ENCODE results near the gene ZNF621.

Gene ZNF621

DNA sequence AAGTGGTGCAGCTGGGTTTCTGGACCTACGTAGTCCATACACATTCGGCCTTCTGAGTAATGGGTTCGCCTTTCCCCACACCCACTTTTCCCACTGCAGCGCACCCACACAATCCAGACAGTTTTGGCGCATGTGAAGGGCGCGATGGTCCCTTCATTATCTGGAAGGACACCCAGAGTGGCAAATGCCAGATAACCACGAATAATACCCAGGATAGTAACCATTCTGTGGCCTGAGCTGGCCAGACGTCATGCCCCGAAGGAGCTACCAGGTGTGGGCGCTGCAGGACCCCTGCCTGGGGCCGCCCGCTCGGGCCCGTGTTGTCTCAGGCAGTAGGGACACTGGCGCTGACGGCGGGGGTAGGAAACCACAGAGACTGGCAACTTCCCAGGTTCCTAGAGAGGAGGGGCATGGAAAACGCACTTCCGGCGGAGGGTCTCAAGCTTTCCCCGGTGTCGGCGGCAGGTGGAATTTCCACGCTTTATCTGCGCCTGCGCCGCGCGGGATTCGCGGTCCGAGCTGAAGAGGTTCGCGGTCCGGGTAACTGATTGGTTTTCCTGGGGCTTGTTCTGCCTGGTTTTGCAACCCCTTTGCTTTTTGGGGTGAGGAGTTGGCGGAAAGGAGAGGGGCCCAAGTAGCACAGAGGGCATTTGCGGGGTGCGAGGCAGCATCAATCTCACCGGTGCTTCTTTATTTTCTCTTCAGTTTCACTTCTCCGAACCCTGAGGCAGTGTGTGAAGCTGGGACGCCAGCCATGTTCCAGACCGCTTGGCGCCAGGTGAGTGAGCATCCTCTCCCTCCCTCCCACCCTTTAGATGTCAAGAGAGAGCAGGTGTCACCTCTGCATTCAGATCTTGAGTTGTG is 18.9 kb upstream of the ZNF621 start, which contains the start of gene ZNF620 (continued):
- TF ChIP-seq, protein P1, sequence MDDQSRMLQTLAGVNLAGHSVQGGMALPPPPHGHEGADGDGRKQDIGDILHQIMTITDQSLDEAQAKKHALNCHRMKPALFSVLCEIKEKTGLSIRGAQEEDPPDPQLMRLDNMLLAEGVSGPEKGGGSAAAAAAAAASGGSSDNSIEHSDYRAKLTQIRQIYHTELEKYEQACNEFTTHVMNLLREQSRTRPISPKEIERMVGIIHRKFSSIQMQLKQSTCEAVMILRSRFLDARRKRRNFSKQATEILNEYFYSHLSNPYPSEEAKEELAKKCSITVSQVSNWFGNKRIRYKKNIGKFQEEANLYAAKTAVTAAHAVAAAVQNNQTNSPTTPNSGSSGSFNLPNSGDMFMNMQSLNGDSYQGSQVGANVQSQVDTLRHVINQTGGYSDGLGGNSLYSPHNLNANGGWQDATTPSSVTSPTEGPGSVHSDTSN (CRISPR knock-in tag; IDR thresholded peaks at IDR 0.05), result no peak
- TF ChIP-seq ZFP41 (tag by site-specific recombination; IDR thresholded peaks at IDR 0.05; ENCODE audit: borderline replicate concordance) (no peak), GLIS2 (tag by site-specific recombination; IDR thresholded peaks at IDR 0.05) (peak; percentile 28; the same call in 1 of the 2 replicates), ZNF157 (tag by site-specific recombination; IDR thresholded peaks at IDR 0.05) (no peak), YY1 (tag by site-specific recombination; IDR thresholded peaks at IDR 0.05) (no peak), ZNF664 (tag by site-specific recombination; IDR thresholded peaks at IDR 0.05) (no peak), TRIM28 (IDR thresholded peaks at IDR 0.05; ENCODE audit: borderline replicate concordance, low read length) (no peak), ZSCAN16 (tag by site-specific recombination; IDR thresholded peaks at IDR 0.05) (no peak), ZNF26 (tag by site-specific recombination; IDR thresholded peaks at IDR 0.05) (no peak), ZNF10 (tag by site-specific recombination; IDR thresholded peaks at IDR 0.05) (no peak), KLF1 (tag by site-specific recombination; IDR thresholded peaks at IDR 0.05) (no peak), ZEB2 (tag by site-specific recombination; IDR thresholded peaks at IDR 0.05) (peak; percentile 46; the same call in 1 of the 2 replicates), REPIN1 (tag by site-specific recombination; IDR thresholded peaks at IDR 0.05; ENCODE audit: low read depth) (no peak), RBAK (tag by site-specific recombination; IDR thresholded peaks at IDR 0.05) (no peak), ZNF274 (IDR thresholded peaks at IDR 0.05; ENCODE audit: low read length) (no peak), ZNF274 (tag by site-specific recombination; IDR thresholded peaks at IDR 0.05; ENCODE audit: borderline replicate concordance) (no peak), ZNF561 (tag by site-specific recombination; IDR thresholded peaks at IDR 0.05; ENCODE audit: borderline replicate concordance) (no peak), ZFHX2 (tag by site-specific recombination; conservative IDR thresholded peaks at IDR 0.05) (peak; percentile 56), ZBTB10 (tag by site-specific recombination; IDR thresholded peaks at IDR 0.05) (no peak)
- TF ChIP-seq, protein P2, sequence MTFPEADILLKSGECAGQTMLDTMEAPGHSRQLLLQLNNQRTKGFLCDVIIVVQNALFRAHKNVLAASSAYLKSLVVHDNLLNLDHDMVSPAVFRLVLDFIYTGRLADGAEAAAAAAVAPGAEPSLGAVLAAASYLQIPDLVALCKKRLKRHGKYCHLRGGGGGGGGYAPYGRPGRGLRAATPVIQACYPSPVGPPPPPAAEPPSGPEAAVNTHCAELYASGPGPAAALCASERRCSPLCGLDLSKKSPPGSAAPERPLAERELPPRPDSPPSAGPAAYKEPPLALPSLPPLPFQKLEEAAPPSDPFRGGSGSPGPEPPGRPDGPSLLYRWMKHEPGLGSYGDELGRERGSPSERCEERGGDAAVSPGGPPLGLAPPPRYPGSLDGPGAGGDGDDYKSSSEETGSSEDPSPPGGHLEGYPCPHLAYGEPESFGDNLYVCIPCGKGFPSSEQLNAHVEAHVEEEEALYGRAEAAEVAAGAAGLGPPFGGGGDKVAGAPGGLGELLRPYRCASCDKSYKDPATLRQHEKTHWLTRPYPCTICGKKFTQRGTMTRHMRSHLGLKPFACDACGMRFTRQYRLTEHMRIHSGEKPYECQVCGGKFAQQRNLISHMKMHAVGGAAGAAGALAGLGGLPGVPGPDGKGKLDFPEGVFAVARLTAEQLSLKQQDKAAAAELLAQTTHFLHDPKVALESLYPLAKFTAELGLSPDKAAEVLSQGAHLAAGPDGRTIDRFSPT (tag by site-specific recombination; IDR thresholded peaks at IDR 0.05), result peak; percentile 72
- TF ChIP-seq, protein P3, sequence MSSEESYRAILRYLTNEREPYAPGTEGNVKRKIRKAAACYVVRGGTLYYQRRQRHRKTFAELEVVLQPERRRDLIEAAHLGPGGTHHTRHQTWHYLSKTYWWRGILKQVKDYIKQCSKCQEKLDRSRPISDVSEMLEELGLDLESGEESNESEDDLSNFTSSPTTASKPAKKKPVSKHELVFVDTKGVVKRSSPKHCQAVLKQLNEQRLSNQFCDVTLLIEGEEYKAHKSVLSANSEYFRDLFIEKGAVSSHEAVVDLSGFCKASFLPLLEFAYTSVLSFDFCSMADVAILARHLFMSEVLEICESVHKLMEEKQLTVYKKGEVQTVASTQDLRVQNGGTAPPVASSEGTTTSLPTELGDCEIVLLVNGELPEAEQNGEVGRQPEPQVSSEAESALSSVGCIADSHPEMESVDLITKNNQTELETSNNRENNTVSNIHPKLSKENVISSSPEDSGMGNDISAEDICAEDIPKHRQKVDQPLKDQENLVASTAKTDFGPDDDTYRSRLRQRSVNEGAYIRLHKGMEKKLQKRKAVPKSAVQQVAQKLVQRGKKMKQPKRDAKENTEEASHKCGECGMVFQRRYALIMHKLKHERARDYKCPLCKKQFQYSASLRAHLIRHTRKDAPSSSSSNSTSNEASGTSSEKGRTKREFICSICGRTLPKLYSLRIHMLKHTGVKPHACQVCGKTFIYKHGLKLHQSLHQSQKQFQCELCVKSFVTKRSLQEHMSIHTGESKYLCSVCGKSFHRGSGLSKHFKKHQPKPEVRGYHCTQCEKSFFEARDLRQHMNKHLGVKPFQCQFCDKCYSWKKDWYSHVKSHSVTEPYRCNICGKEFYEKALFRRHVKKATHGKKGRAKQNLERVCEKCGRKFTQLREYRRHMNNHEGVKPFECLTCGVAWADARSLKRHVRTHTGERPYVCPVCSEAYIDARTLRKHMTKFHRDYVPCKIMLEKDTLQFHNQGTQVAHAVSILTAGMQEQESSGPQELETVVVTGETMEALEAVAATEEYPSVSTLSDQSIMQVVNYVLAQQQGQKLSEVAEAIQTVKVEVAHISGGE (tag by site-specific recombination; conservative IDR thresholded peaks at IDR 0.05; ENCODE audit: low read depth), result peak; percentile 80
- TF ChIP-seq, protein P4, sequence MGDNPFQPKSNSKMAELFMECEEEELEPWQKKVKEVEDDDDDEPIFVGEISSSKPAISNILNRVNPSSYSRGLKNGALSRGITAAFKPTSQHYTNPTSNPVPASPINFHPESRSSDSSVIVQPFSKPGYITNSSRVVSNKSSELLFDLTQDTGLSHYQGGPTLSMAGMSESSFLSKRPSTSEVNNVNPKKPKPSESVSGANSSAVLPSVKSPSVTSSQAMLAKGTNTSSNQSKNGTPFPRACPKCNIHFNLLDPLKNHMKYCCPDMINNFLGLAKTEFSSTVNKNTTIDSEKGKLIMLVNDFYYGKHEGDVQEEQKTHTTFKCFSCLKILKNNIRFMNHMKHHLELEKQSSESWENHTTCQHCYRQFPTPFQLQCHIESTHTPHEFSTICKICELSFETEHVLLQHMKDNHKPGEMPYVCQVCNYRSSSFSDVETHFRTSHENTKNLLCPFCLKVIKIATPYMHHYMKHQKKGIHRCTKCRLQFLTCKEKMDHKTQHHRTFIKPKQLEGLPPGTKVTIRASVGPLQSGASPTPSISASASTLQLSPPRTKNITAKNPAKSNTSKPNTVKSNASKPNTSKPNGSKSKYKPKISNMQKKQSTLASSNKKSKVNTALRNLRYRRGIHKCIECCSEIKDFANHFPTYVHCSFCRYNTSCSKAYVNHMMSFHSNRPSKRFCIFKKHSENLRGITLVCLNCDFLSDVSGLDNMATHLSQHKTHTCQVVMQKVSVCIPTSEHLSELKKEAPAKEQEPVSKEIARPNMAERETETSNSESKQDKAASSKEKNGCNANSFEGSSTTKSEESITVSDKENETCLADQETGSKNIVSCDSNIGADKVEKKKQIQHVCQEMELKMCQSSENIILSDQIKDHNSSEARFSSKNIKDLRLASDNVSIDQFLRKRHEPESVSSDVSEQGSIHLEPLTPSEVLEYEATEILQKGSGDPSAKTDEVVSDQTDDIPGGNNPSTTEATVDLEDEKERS (tag by site-specific recombination; IDR thresholded peaks at IDR 0.05), result no peak
- TF ChIP-seq, protein P5, sequence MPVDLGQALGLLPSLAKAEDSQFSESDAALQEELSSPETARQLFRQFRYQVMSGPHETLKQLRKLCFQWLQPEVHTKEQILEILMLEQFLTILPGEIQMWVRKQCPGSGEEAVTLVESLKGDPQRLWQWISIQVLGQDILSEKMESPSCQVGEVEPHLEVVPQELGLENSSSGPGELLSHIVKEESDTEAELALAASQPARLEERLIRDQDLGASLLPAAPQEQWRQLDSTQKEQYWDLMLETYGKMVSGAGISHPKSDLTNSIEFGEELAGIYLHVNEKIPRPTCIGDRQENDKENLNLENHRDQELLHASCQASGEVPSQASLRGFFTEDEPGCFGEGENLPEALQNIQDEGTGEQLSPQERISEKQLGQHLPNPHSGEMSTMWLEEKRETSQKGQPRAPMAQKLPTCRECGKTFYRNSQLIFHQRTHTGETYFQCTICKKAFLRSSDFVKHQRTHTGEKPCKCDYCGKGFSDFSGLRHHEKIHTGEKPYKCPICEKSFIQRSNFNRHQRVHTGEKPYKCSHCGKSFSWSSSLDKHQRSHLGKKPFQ (tag by site-specific recombination; IDR thresholded peaks at IDR 0.05), result no peak
